CD14-positive monocyte (primary cell): ENCODE results near the gene ZRANB3. TPM values are rescaled to one million over a fixed set of nuclear protein-coding genes. Genes with fewer than 3 reads are reported as not detected.

Experiments used
- DNase-seq, 3 donors: peaks; one replicate each; pipeline ENCODE4 v3.0.0-alpha.2; 2011 to 2022
- H2AFZ ChIP-seq: 2 replicates; pipeline ENCODE4 v1.6.0; 2012; ENCODE audit warnings: mild to moderate bottlenecking, low read depth, low read length, inconsistent platforms; ENCODE audit not compliant: insufficient read depth, poor library complexity, severe bottlenecking
- H3K27ac ChIP-seq, 2 donors: 1 replicate in 1 of 2; 2 replicates in 1 of 2; pipeline ENCODE4 v1.5.1; 2012 to 2013; ENCODE audit warnings: low read length in 2 of 2, control low read depth in 1 of 2, inconsistent platforms in 1 of 2, low read depth in 1 of 2, mild to moderate bottlenecking in 1 of 2
- H3K27me3 ChIP-seq, 2 donors: one replicate each; pipeline versions ENCODE4 v1.6.0 to v1.6.1; 2011 to 2013; ENCODE audit warnings: low read length in 2 of 2; ENCODE audit not compliant: control insufficient read depth in 2 of 2, insufficient read depth in 2 of 2
- H3K36me3 ChIP-seq, 2 donors: replicated peaks in 1 of 2; 1 replicate in 1 of 2; 2 replicates in 1 of 2; pipeline versions ENCODE4 v1.5.1 to v1.6.1; 2012 to 2013; ENCODE audit warnings: low read length in 2 of 2, control low read depth in 1 of 2, inconsistent platforms in 1 of 2, mild to moderate bottlenecking in 1 of 2; ENCODE audit not compliant: insufficient read depth in 2 of 2, control insufficient read depth in 1 of 2
- H3K4me1 ChIP-seq, 2 donors: 1 replicate in 1 of 2; 2 replicates in 1 of 2; pipeline versions ENCODE4 v1.5.1 to v1.6.1; 2012 to 2013; ENCODE audit warnings: low read length in 2 of 2, control low read depth in 1 of 2, inconsistent platforms in 1 of 2, mild to moderate bottlenecking in 1 of 2, moderate library complexity in 1 of 2; ENCODE audit not compliant: insufficient read depth in 2 of 2, control insufficient read depth in 1 of 2
- H3K4me2 ChIP-seq: replicated peaks from 2 replicates; pipeline ENCODE3; 2012; ENCODE audit warnings: low read length, moderate library complexity, mild to moderate bottlenecking; ENCODE audit not compliant: poor library complexity, severe bottlenecking; ENCODE audit errors: extremely low read depth
- H3K4me3 ChIP-seq, 3 experiments: fragments of 200-600 bp in 1 of 3; sonication (generic) in 1 of 3; replicated peaks in 1 of 3; 1 replicate in 2 of 3; 2 replicates in 1 of 3; pipeline ENCODE4 v1.5.1; 2011 to 2013; ENCODE audit warnings: low read length in 3 of 3, mild to moderate bottlenecking in 3 of 3, control low read depth in 2 of 3, low read depth in 2 of 3, inconsistent platforms in 1 of 3, moderate library complexity in 1 of 3
- H3K79me2 ChIP-seq: 2 replicates; pipeline ENCODE4 v1.6.0; 2012; ENCODE audit warnings: mild to moderate bottlenecking, control low read depth, inconsistent platforms, low read length, moderate library complexity; ENCODE audit not compliant: insufficient read depth
- H3K9ac ChIP-seq: 2 replicates; pipeline ENCODE4 v1.6.0; 2017; ENCODE audit warnings: low read length, mild to moderate bottlenecking; ENCODE audit not compliant: insufficient read depth, poor library complexity, severe bottlenecking
- H3K9me3 ChIP-seq, 2 donors: replicated peaks in 1 of 2; 1 replicate in 1 of 2; 2 replicates in 1 of 2; pipeline versions ENCODE4 v1.5.1 to v1.6.1; 2012 to 2013; ENCODE audit warnings: low read length in 2 of 2, control low read depth in 1 of 2; ENCODE audit not compliant: control insufficient read depth in 1 of 2, insufficient read depth in 1 of 2
- H4K20me1 ChIP-seq: 2 replicates; pipeline ENCODE4 v1.6.0; 2012; ENCODE audit warnings: mild to moderate bottlenecking, low read length, control low read depth, moderate library complexity; ENCODE audit not compliant: insufficient read depth
- H3K27ac Mint-ChIP-seq, 7 donors: one replicate each; pipeline ENCODE4 v1.8.0; 2020; ENCODE audit warnings: mild to moderate bottlenecking in 7 of 7, mixed read lengths in 7 of 7, moderate library complexity in 6 of 7, inconsistent platforms in 2 of 7
- H3K27me3 Mint-ChIP-seq, 3 donors: one replicate each; pipeline ENCODE4 v1.8.0; 2021 to 2022; ENCODE audit warnings: low read depth in 3 of 3, mild to moderate bottlenecking in 3 of 3, mixed read lengths in 3 of 3, moderate library complexity in 3 of 3, inconsistent platforms in 1 of 3
- H3K36me3 Mint-ChIP-seq, 2 donors: one replicate each; pipeline ENCODE4 v1.8.0; 2020; ENCODE audit warnings: mixed read lengths in 2 of 2, inconsistent platforms in 1 of 2, mild to moderate bottlenecking in 1 of 2
- H3K4me1 Mint-ChIP-seq: one replicate; pipeline ENCODE4 v1.8.0; 2020; ENCODE audit warnings: mild to moderate bottlenecking, mixed read lengths
- H3K4me3 Mint-ChIP-seq, 2 donors: one replicate each; pipeline ENCODE4 v1.8.0; 2020; ENCODE audit warnings: mild to moderate bottlenecking in 2 of 2, mixed read lengths in 2 of 2, moderate library complexity in 1 of 2
- H3K9me3 Mint-ChIP-seq, 7 donors: one replicate each; pipeline ENCODE4 v1.8.0; 2020 to 2022; ENCODE audit warnings: mixed read lengths in 7 of 7, mild to moderate bottlenecking in 6 of 7, moderate library complexity in 6 of 7, inconsistent platforms in 2 of 7
- WGBS: methylation state at CpG from one replicate; pipeline ENCODE4 v1.1.5; 2013; ENCODE audit warnings: missing lambda C conversion rate; ENCODE audit not compliant: insufficient coverage; 5-methylcytosine and 5-hydroxymethylcytosine counted together
- intact Hi-C, 2 donors: fragments of 100-400 bp; cut with micrococcal nuclease; formaldehyde crosslinking; loops; one replicate each; pipeline versions ENCODE4 v1.15.0 to v1.15.1; 2023
- polyA plus RNA-seq, 3 donors: library from polyadenylated mRNA; depleted of rRNA in 1 of 3; unstranded in 2 of 3; stranded (reverse) in 1 of 3; fragments of 300-500 nt in 2 of 3; fragments of >200 nt in 1 of 3; fragmentation: Illumina TruSeq in 2 of 3; gene quantifications; 1 replicate in 2 of 3; 2 replicates in 1 of 3; pipeline ENCODE4 v1.2.3, GENCODE V29; 2012 to 2021
- TF ChIP-seq, protein P1 (sequence below): fragments of 200-600 bp; IDR thresholded peaks from one replicate; pipeline ENCODE4 v1.8.0; 2022; ENCODE audit warnings: antibody characterized with exemption, mild to moderate bottlenecking

ZRANB3 gene
- polyA plus RNA-seq, 3 donors: 0.47 to 3.5 (median 0.64) TPM

DNA sequence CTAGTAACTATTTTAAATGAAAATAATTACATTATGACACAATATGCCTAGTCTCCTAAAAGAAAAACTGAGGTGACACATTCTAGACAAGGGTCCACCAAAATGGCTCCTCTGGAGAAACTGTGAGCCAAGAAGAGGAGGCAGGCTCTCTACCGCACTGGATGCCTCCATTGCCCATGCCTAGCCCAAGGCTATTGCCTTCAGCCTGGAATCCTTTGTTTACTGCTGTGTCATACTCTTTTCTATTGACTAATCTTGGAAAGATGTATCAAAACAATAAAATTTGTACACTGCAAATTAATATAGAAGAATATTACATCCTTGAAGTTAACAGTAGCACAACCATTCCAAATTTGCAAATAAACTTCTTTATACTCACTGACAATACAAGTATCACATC, 311.8 kb downstream of the ZRANB3 start:
- H3K79me2 ChIP-seq: no peaks in the 10 kb centered on the region
- H3K9ac ChIP-seq: no peak overlapping the region
- H3K4me1 ChIP-seq: no peaks in the 10 kb centered on the region
- H2AFZ ChIP-seq: no peak overlapping the region
- Mint-ChIP-seq H3K36me3 (peaks cover 3 to 19% of the 10 kb centered on the region in 2 donors), H3K4me1 (no peaks in the 10 kb centered on the region), H3K9me3 (peaks cover 0 to 7% (median 0%) of the 10 kb centered on the region in 7 donors), H3K27me3 (no peaks in the 10 kb centered on the region), H3K27ac (no peak overlapping the region), H3K4me3 (no peak overlapping the region)
- H3K27me3 ChIP-seq: no peaks in the 10 kb centered on the region
- no peak overlapping the region for H3K27ac ChIP-seq
- H4K20me1 ChIP-seq: no peaks in the 10 kb centered on the region
- peaks cover 0 to 5% of the 10 kb centered on the region in 2 donors for H3K36me3 ChIP-seq
- H3K4me3 ChIP-seq: no peak overlapping the region
- H3K9me3 ChIP-seq: no peaks in the 10 kb centered on the region
- WGBS: no CpG with 5 or more reads among the region's 1 CpG
- DNase-seq: no peak
- intact Hi-C loops: no loop called here
- TF ChIP-seq, protein P1, sequence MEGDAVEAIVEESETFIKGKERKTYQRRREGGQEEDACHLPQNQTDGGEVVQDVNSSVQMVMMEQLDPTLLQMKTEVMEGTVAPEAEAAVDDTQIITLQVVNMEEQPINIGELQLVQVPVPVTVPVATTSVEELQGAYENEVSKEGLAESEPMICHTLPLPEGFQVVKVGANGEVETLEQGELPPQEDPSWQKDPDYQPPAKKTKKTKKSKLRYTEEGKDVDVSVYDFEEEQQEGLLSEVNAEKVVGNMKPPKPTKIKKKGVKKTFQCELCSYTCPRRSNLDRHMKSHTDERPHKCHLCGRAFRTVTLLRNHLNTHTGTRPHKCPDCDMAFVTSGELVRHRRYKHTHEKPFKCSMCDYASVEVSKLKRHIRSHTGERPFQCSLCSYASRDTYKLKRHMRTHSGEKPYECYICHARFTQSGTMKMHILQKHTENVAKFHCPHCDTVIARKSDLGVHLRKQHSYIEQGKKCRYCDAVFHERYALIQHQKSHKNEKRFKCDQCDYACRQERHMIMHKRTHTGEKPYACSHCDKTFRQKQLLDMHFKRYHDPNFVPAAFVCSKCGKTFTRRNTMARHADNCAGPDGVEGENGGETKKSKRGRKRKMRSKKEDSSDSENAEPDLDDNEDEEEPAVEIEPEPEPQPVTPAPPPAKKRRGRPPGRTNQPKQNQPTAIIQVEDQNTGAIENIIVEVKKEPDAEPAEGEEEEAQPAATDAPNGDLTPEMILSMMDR: no peak
- H3K4me2 ChIP-seq: no peak overlapping the region

- H3K9me3 ChIP-seq: no peaks in the 10 kb centered on the region
- Mint-ChIP-seq H3K4me1 (no peaks in the 10 kb centered on the region), H3K27me3 (no peaks in the 10 kb centered on the region), H3K4me3 (no peak overlapping the region), H3K27ac (no peak overlapping the region), H3K36me3 (peaks cover 3 to 19% of the 10 kb centered on the region in 2 donors), H3K9me3 (peaks cover 0 to 7% (median 0%) of the 10 kb centered on the region in 7 donors)
- no peaks in the 10 kb centered on the region for H4K20me1 ChIP-seq
- no peak overlapping the region for H3K4me3 ChIP-seq
- TF ChIP-seq, protein P1: no peak
- no peaks in the 10 kb centered on the region for H3K79me2 ChIP-seq
- H2AFZ ChIP-seq: no peak overlapping the region
- H3K27ac ChIP-seq: no peak overlapping the region
- H3K4me1 ChIP-seq: no peaks in the 10 kb centered on the region
- H3K27me3 ChIP-seq: no peaks in the 10 kb centered on the region
- intact Hi-C loops: no loop called here
- H3K4me2 ChIP-seq: no peak overlapping the region
- peaks cover 0 to 5% of the 10 kb centered on the region in 2 donors for H3K36me3 ChIP-seq
- WGBS: 85% methylated on average over 2 of the region's 2 CpGs
- DNase-seq: no peak
- H3K9ac ChIP-seq: no peak overlapping the region
Measured at GRCh38 chr2:135218426-135218825, 312.6 kb downstream of the ZRANB3 start.
